IMR-90 (cell line): ENCODE data around the gene CTRL. TPM values are rescaled to one million over a fixed set of nuclear protein-coding genes. Genes with fewer than 3 reads are reported as not detected.

Experiments used
- ATAC-seq: fragments of 200-7000 bp; cut with Tn5 transposase; 2 replicates; pipeline ENCODE4 v1.9.1; 2020; ENCODE audit warnings: low read depth, mild to moderate bottlenecking, moderate library complexity
- Bru-seq: library from RNA; stranded (reverse); fragments of 400-500 nt; gene quantifications from one replicate; lab custom pipeline; 2021; lab: Mats Ljungman, UMichigan
- BruChase-seq, 2 experiments: library from RNA; stranded (reverse); fragments of 400-500 nt; gene quantifications; one replicate each; lab custom pipeline; 2021; lab: Mats Ljungman, UMichigan
- BruUV-seq: library from RNA; stranded (reverse); fragments of 400-500 nt; replicated peaks from 2 replicates; lab custom pipeline; 2021; lab: Mats Ljungman, UMichigan
- CTCF ChIA-PET: fragments of 300-600 bp; formaldehyde crosslinking; extraction: SDS; loops from one replicate; lab custom pipeline; 2021; ENCODE audit warnings: antibody characterized with exemption; lab: Yijun Ruan, JAX
- POLR2A ChIA-PET: fragments of 300-600 bp; sonication (Branson Sonifier 250); formaldehyde crosslinking; loops from one replicate; lab custom pipeline; 2022; ENCODE audit warnings: antibody characterized with exemption; ENCODE audit not compliant: unreplicated experiment; lab: Charles Lee
- DNase-seq: peaks from one replicate; pipeline ENCODE4 v3.0.0; 2013
- H2AFZ ChIP-seq: replicated peaks from 2 replicates; pipeline ENCODE3; 2013; ENCODE audit warnings: low read length, mild to moderate bottlenecking; ENCODE audit not compliant: poor library complexity
- H2AK5ac ChIP-seq: 2 replicates; pipeline ENCODE4 v1.6.1; 2013; ENCODE audit warnings: low read depth, low read length, inconsistent platforms
- H2AK9ac ChIP-seq: replicated peaks from 2 replicates; pipeline ENCODE3; 2013; ENCODE audit warnings: mild to moderate bottlenecking, low read depth, low read length, moderate library complexity; ENCODE audit not compliant: poor library complexity
- H2BK120ac ChIP-seq: 2 replicates; pipeline ENCODE4 v1.6.1; 2013; ENCODE audit warnings: low read depth, low read length, inconsistent platforms
- H2BK15ac ChIP-seq: 3 replicates; pipeline ENCODE4 v1.6.1; 2013; ENCODE audit warnings: low read depth, low read length, inconsistent platforms
- H2BK20ac ChIP-seq: 2 replicates; pipeline ENCODE4 v1.6.1; 2013; ENCODE audit warnings: low read depth, mild to moderate bottlenecking, inconsistent platforms, low read length, moderate library complexity
- H2BK5ac ChIP-seq: 2 replicates; pipeline ENCODE4 v1.6.1; 2013; ENCODE audit warnings: mild to moderate bottlenecking, low read depth, low read length, inconsistent platforms; ENCODE audit not compliant: poor library complexity, severe bottlenecking
- H3K14ac ChIP-seq: replicated peaks from 2 replicates; pipeline ENCODE4 v1.6.1; 2013; ENCODE audit warnings: low read depth, low read length, inconsistent platforms
- H3K18ac ChIP-seq: 2 replicates; pipeline ENCODE4 v1.6.1; 2013; ENCODE audit warnings: low read depth, low read length, control low read depth
- H3K23ac ChIP-seq: 2 replicates; pipeline ENCODE4 v1.6.1; 2013; ENCODE audit warnings: low read depth, low read length, inconsistent platforms
- H3K27ac ChIP-seq: 2 replicates; pipeline ENCODE4 v1.5.1; 2013; ENCODE audit warnings: mild to moderate bottlenecking, control low read depth, low read length; ENCODE audit not compliant: insufficient read depth
- H3K27me3 ChIP-seq: 2 replicates; pipeline ENCODE4 v1.6.1; 2013; ENCODE audit warnings: low read length; ENCODE audit not compliant: control insufficient read depth, insufficient read depth
- H3K36me3 ChIP-seq: 2 replicates; pipeline ENCODE4 v1.6.1; 2013; ENCODE audit warnings: low read length, mixed read lengths; ENCODE audit not compliant: control insufficient read depth, insufficient read depth
- H3K4ac ChIP-seq: 2 replicates; pipeline ENCODE4 v1.6.1; 2013; ENCODE audit warnings: low read depth, low read length, inconsistent platforms
- H3K4me1 ChIP-seq: 2 replicates; pipeline ENCODE4 v1.6.1; 2013; ENCODE audit warnings: low read length, mixed read lengths; ENCODE audit not compliant: control insufficient read depth, insufficient read depth
- H3K4me2 ChIP-seq: 2 replicates; pipeline ENCODE4 v1.6.1; 2013; ENCODE audit warnings: low read depth, mild to moderate bottlenecking, control low read depth, low read length, moderate library complexity
- H3K4me3 ChIP-seq: 2 replicates; pipeline ENCODE4 v1.5.1; 2013; ENCODE audit warnings: low read depth, mild to moderate bottlenecking, control low read depth, low read length, moderate library complexity; ENCODE audit not compliant: insufficient read depth
- H3K56ac ChIP-seq: 2 replicates; pipeline ENCODE4 v1.6.1; 2013; ENCODE audit warnings: low read length, inconsistent platforms; ENCODE audit not compliant: insufficient read depth; ENCODE audit errors: extremely low read depth
- H3K79me1 ChIP-seq, 2 experiments: 2 replicates each; pipeline ENCODE4 v1.6.1; 2013; ENCODE audit warnings: low read length in 2 of 2, inconsistent platforms in 1 of 2, low read depth in 1 of 2
- H3K9ac ChIP-seq: 2 replicates; pipeline ENCODE4 v1.6.1; 2013; ENCODE audit warnings: low read depth, low read length, control low read depth
- H3K9me1 ChIP-seq: 2 replicates; pipeline ENCODE4 v1.6.1; 2013; ENCODE audit warnings: low read length, inconsistent platforms; ENCODE audit not compliant: insufficient read depth
- H3K9me3 ChIP-seq: 2 replicates; pipeline ENCODE4 v1.6.1; 2013; ENCODE audit warnings: low read length; ENCODE audit not compliant: control insufficient read depth, insufficient read depth
- H4K20me1 ChIP-seq: 2 replicates; pipeline ENCODE4 v1.6.1; 2013; ENCODE audit warnings: low read length, inconsistent platforms; ENCODE audit not compliant: insufficient read depth
- H4K5ac ChIP-seq: 2 replicates; pipeline ENCODE4 v1.6.1; 2013; ENCODE audit warnings: mild to moderate bottlenecking, low read depth, low read length, control low read depth
- H4K8ac ChIP-seq, 2 experiments: 2 replicates each; pipeline ENCODE4 v1.6.1; 2013; ENCODE audit warnings: low read depth in 2 of 2, low read length in 2 of 2, control low read depth in 1 of 2, inconsistent platforms in 1 of 2
- H4K91ac ChIP-seq: 2 replicates; pipeline ENCODE4 v1.6.1; 2013; ENCODE audit warnings: low read depth, low read length, inconsistent platforms; ENCODE audit not compliant: insufficient read depth
- BHLHE40 ChIP-seq: fragments of 150-350 bp; IDR thresholded peaks from 2 replicates; pipeline ENCODE4 v1.6.1; 2016; ENCODE audit warnings: mild to moderate bottlenecking, low read depth, low read length
- FOS ChIP-seq: fragments of 150-350 bp; IDR thresholded peaks from 2 replicates; pipeline ENCODE4 v1.6.1; 2016; ENCODE audit warnings: low read depth, low read length
- MAFK ChIP-seq: IDR thresholded peaks from 2 replicates; pipeline ENCODE4 v1.6.1; 2012; ENCODE audit warnings: low read depth, low read length, improper control_type of control experiment
- MXI1 ChIP-seq: IDR thresholded peaks from 2 replicates; pipeline ENCODE4 v1.6.1; 2012; ENCODE audit warnings: low read depth, mild to moderate bottlenecking, low read length, moderate library complexity, borderline replicate concordance
- WGBS, 2 experiments: methylation state at CpG; one replicate each; pipeline versions ENCODE4 v1.1.5 to v1.1.7; 2013; ENCODE audit warnings: missing lambda C conversion rate in 2 of 2; ENCODE audit not compliant: insufficient read length in 1 of 2; ENCODE audit errors: extremely low coverage in 2 of 2; 5-methylcytosine and 5-hydroxymethylcytosine counted together
- dilution Hi-C: fragments of 300-500 bp; cut with HindIII; formaldehyde crosslinking; loops from one replicate; pipeline ENCODE4 v1.14.3; 2018; ENCODE audit warnings: low sequenced_read_pairs; ENCODE audit not compliant: unreplicated experiment
- in situ Hi-C: fragments of 300-500 bp; cut with MboI; formaldehyde crosslinking; loops from 3 replicates; pipeline ENCODE4 v1.14.3; 2019; ENCODE audit warnings: low sequenced_read_pairs, inconsistent platforms, mixed read lengths
- intact Hi-C: fragments of 100-400 bp; cut with micrococcal nuclease; formaldehyde crosslinking; loops from 2 replicates; pipeline ENCODE4 v1.10.0; 2022
- long read RNA-seq: library from polyadenylated mRNA; unstranded; transcript quantifications from one replicate; pipeline ENCODE4 v2.0.0, GENCODE V29; 2021; ENCODE audit not compliant: unreplicated experiment
- polyA plus RNA-seq, 3 experiments: library from polyadenylated mRNA; depleted of rRNA; stranded (reverse); fragments of >200 nt; gene quantifications; 2 replicates each; pipeline ENCODE4 v1.2.3, GENCODE V29; 2012; ENCODE audit warnings: low replicate concordance in 1 of 3
- total RNA-seq: library from RNA; depleted of rRNA; stranded (reverse); fragments of >200 nt; gene quantifications from 2 replicates; pipeline ENCODE4 v1.2.3, GENCODE V29; 2012; rRNA removed

Gene CTRL
- total RNA-seq, result 0.18 and 0.28 TPM in 2 replicates
- polyA plus RNA-seq (2012; rRNA removed), result 0.89 and 1.1 TPM in 2 replicates
- 0.49 and 1.1 TPM in 2 replicates for polyA plus RNA-seq (2012; cell fraction: cytosol; rRNA removed)
- 5.0 and 13.4 TPM in 2 replicates for polyA plus RNA-seq (2012; cell fraction: nucleus; rRNA removed; ENCODE audit: low replicate concordance)
- Bru-seq, nascent RNA, result percentile 34 among the genes with signal in this experiment
- percentile 34 among the genes with signal in this experiment for BruChase-seq, experiment 1, labeled RNA remaining after a 6-hour chase
- percentile 45 among the genes with signal in this experiment for BruChase-seq, experiment 2, labeled RNA remaining after a 2-hour chase
- long read RNA-seq, partial matches to known transcripts, result 1 of 1 reads
- long read RNA-seq, other reads (novel, unspliced or antisense), result 0 of 1 reads

DNA sequence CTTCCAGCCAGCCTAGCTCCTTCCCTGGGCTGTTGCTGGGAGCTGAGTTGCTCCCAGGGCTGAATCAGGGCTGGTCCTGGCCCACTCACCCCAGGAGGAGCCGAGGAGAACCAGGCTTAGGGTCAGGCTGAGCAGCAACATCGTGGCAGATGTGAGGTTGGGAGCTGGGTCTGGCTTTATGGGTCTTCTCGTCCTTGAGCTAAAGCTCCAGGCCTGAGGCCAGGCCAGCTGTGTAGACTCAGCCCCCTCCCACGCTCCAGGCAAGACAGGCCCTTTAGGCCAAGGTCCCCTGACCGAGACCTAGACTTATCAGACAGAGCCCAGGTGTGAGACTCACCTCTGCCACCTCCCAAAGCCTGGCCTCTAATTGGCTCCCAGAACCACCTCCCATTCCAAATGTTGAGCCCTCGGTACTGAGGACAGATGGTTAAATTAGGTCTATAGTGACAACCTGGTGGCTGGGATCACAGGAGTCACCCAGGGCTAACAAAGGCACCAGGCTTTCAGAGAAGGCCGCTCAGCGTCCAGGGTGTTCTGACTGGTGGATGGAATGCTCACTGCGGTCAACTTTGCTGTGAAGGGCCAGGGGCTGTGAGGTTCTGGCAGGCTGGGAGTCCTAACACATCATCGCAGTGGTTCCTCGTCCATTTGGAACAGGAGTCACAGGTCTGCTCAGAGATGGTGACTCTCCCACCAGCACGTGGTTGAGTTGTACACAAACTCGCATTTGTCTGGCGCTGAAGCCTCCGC is at the start of gene CTRL:
TSS of gene CTRL (minus strand) at position 151 of the 750 bp plus-strand sequence. CDS start at position 141, 10 bp downstream.
- TF ChIP-seq MAFK (no peak), BHLHE40 (no peak), FOS (no peak), MXI1 (no peak)
- WGBS, 2 experiments, result 89% methylated on average over 4 of the region's 15 CpGs; no CpG with 5 or more reads in 1 of the 2 experiments
- CTCF ChIA-PET, result no interaction called here

More for the DNA sequence above, at the start of gene CTRL:
- H3K9me3 ChIP-seq, result no peaks in the 10 kb centered on the region
- H3K4me2 ChIP-seq, result no peak within 1 kb of the TSS
- no peak within 1 kb of the TSS for H2BK120ac ChIP-seq
- no peak within 1 kb of the TSS for H2AK5ac ChIP-seq
- no peak within 1 kb of the TSS for H3K14ac ChIP-seq
- peaks cover 8% of the 10 kb centered on the region for H3K4me1 ChIP-seq
- DNase-seq (no peak), ATAC-seq (no peak)
- H3K9me1 ChIP-seq, result peaks cover 8% of the 10 kb centered on the region
- dilution Hi-C loops (no loop called here), intact Hi-C loops (no loop called here), in situ Hi-C loops (loop anchor here (25.0 kb wide), 1 partner anchor 395 kb away; the partner anchor contains the start of gene RIPOR1)
- no peak within 1 kb of the TSS for H2BK15ac ChIP-seq
- H3K27ac ChIP-seq, result no peak within 1 kb of the TSS
- no peak within 1 kb of the TSS for H3K4ac ChIP-seq
- no peak within 1 kb of the TSS for H2AFZ ChIP-seq
- H2BK20ac ChIP-seq, result no peak within 1 kb of the TSS
- no peak within 1 kb of the TSS for H3K23ac ChIP-seq
- no peak within 1 kb of the TSS for H4K5ac ChIP-seq
- no peak within 1 kb of the TSS for H3K9ac ChIP-seq
- no peak within 1 kb of the TSS for H2BK5ac ChIP-seq
- no peaks in the 10 kb centered on the region for H3K27me3 ChIP-seq
- no TSS peak for BruUV-seq
- no peak within 1 kb of the TSS for H3K18ac ChIP-seq
- peaks cover 23% of the 10 kb centered on the region for H3K36me3 ChIP-seq
- no peak within 1 kb of the TSS for H3K56ac ChIP-seq
- H4K91ac ChIP-seq, result no peak within 1 kb of the TSS
- H4K8ac ChIP-seq, result no peak within 1 kb of the TSS
- peak within 1 kb of the TSS; percentile 34 for H2AK9ac ChIP-seq
- peaks cover 13% of the 10 kb centered on the region; the same call in 1 of the 2 replicates for H4K20me1 ChIP-seq
- H3K79me1 ChIP-seq, result peaks cover 6 to 26% of the 10 kb centered on the region in 2 experiments; a peak in 3 of 4 replicates
- H3K4me3 ChIP-seq, result no peak within 1 kb of the TSS
- POLR2A ChIA-PET, result no interaction called here
